GM21786 (cell line): ENCODE data around the gene AK8.

Source experiments
- ATAC-seq: cut with Tn5 transposase; IDR thresholded peaks from one replicate; pipeline ENCODE4 v1.9.1; 2021; ENCODE audit not compliant: unreplicated experiment

The AK8 gene

DNA sequence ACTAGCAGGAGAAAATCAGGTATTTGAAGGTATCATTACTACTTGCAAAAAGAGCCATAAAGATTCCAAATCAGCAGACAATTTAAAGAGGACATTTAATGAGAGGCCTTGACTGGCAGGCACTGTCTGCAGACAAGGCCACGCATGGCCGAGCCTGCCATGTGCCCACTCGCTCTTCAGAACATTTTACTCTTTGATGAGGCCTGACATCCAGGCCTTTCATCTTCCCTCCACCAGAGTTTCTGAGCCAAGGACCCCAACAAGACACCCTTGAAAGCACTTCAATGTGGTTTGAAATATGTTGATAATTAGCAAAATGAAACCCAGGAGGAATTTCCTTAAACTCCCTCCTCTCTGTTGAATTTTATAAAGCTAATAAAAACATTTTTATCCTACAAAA is 16.4 kb downstream of the AK8 start:
- no peak for ATAC-seq

DNA sequence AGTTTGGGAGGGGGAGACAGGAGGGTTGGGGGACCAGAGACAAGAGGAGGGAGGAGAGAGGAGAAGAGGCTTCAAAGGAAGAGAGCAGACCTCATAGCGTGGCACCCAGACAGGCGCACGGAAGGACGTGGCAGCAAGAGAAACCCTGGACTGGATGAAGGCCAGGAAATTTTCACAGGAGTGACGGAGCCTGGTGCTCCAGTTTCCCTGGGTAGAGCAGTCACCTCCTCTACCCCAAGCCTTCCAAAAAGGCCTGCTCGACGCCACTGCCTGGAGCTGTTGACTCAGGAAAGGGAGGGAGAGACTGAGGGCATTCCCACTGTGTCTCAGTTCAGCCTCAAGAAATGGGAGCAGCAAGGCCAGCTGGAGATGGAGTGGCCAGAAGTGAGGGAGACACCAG is 19.3 kb downstream of the AK8 start:
- no peak for ATAC-seq

- ATAC-seq = no peak
Observed at GRCh38 chr9:132857616-132858342, 20.3 kb downstream of the AK8 start.

DNA sequence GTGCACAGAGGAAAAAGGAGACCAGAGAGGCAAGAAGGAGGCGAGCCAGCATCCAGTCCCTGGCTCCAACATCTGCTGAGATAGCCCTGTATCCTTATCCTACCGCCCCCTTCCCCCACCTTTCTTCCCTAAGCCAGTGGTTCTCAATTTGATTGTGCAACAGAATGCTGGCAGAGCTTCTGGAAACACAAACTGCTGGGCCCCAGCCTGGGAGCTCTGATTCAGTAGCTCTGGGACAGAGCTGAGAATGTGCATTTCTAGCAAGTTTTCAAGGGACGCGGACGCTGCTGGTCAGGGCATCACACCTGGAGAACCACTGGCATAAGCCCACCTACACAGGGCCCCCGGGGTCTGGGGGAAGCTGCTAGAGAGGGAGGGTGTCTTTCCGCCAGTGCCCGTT is 21.1 kb downstream of the AK8 start:
- ATAC-seq = no peak

DNA sequence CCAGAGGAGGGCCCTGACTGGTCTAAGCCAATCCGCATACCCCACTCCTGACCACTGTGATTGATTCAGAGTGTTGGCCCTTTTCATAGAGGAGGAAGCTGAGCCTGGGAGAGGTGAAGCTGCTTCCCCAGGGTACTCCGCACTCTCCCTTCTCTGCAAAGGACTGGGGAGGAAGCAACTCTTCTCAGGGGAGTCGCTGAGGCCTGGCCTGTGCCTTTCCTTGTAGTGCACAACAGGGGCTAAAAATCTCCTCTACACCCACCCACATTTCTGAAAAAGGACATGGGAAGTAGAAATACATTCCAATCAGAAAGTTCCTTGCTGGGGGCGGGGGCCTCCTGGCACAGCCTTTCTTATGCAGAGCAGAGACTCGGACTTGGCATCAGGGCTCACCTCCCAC is 22.2 kb downstream of the AK8 start:
- ATAC-seq = no peak

DNA sequence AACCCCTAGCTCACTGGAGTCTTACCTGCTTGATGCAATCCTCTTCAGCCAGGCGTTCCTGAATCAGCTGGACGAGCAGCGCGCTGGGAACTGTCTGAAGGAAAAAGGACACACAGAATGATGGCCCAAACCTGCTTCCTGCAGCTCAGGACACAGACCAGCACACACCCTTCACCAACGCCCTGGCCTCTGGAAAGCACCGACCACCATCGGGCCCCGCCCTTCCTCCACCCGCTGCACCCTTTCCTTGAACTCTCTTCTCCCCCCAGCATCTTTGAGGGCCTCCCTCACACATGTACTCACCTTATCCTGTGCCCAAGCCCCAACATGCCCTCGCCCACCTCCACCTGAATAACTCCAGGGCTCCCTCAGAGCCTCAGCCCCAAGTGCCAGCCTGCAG is 23.3 kb downstream of the AK8 start:
- no peak for ATAC-seq

DNA sequence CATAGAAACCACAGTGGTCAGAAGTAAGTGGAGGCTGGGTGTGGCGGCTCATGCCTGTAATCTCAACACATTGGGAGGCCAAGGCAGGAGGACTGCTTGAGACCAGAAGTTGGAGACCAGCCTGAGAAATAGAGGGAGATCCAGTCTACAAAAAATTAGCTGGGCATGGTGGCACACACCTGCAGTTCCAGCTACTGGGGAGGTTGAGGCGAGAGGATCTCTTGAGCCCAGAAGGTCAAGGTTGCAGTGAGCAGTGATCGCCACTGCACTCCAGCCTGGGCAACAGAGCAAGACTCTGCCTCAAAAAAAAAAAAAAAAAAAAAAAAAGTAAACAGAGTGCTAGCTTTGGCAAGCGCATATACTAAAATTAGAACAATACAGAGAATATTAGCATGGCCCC is 24.6 kb downstream of the AK8 start:
- ATAC-seq = no peak

- no peak for ATAC-seq
Observed at GRCh38 chr9:132849185-132849706, 28.8 kb downstream of the AK8 start.

DNA sequence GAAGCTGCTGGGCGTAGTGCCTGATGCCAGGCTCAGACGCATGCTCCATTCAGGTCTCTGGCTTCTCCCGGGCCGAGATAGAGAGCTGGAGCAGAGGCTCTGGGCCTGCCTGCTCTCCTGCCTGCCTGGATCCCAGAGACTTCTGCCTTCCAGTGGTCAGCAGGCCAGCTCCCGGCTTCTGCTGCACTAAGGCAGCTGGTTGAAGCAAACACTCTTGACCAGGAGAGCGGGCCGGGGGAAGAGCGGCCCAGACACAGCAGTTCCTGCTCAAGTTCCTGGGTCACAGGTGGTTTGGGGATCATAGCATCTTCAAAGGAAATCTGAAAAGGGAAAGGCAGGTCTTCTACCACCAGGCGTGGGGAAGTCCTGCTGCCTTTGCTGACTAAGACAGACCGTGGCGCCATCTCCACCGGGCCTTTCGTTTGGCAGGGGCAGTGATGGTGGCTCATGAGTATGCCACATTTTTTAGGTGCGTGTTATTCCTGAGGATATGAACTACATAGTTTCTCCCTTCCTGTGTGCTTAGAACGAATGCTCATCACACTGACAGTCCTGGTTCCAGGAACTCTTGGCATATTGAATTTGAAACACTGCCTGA is 31.1 kb downstream of the AK8 start:
- ATAC-seq = no peak

GRCh38 chr9:132846109-132846917 is 31.8 kb downstream of the AK8 start:
- ATAC-seq = no peak

- no peak for ATAC-seq
Observed at GRCh38 chr9:132842124-132843044, 35.7 kb downstream of the AK8 start.

DNA sequence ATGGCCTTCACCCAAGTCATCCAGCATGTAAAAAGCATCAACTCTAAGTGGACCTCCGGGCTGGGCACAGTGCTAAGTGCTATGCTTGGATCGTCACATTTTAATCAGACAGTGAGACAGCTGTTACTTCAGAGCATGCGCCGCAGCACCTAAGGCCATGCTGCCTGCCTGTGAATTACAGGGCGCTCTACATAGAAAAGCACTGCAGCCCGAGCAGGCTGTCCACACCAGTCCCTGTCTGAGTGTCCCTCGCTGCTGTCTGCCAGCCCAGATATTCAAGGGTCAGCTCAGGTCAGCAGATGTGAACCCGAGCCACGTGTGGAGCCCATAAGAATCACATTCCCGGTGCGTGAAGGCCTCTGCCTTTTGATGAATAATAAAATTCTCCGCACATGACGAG is 37.1 kb downstream of the AK8 start:
- ATAC-seq = no peak

GRCh38 chr9:132838291-132838690 is 39.8 kb downstream of the AK8 start:
- ATAC-seq = no peak

- no peak for ATAC-seq
Observed at GRCh38 chr9:132837501-132838286, 40.4 kb downstream of the AK8 start.

GRCh38 chr9:132834343-132834742 is 43.7 kb downstream of the AK8 start:
- ATAC-seq = no peak

DNA sequence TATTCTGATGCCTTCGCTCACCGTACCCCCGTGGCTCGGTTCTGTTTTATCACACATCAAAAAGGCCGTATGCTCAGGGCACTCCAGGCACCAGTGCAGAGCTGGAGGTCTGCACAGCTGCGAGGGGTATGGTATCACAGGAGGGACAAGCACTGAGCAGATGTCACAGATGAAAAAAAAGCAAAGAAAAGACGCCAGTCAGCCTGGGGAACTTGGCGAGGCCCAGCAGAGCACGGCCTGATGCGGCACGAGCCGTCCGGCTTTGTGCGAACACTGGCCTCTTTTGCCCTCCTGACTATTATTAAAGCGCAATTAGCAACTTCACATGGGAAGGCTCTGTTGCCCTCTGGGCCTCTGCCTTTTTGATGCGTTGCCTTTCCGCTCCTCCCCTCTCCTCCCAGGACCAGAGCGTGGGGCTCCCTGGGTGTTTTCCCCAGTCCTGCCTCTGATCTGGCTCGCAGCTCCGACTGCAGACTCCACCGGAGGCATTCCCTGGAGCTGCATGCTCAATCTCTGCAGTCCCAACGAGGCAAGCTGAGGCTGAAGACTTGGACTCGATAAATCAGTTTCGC is 44.4 kb downstream of the AK8 start:
- no peak for ATAC-seq

- ATAC-seq = no peak
Observed at GRCh38 chr9:132832171-132832881, 45.8 kb downstream of the AK8 start.

DNA sequence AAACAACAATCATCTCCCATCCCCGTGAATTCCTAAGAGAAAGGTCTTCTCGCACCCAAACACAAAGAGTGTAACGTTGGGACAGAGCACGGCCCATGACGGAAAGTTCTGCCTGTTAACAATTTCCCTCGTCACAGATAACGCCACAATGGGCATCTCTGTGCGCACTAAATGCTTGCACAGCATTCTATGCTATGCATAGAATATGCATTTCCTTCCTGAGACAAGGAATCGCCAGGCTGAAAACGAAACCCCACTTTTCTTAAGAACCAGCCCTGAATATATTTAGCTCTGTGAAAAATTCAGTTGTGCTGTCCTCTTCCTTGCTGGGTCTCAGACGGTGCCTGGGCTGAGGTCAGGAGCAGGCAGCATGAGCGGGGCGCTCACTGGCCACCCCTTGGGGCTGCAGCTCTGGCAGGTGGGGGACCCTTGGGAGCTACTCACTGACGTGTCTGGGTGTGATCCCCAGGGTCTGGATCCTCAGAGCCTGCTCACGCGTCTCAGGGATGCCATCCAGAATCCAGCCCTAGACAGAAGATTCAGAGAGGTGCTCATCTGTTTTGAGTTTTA is 49.8 kb downstream of the AK8 start:
- ATAC-seq = no peak

DNA sequence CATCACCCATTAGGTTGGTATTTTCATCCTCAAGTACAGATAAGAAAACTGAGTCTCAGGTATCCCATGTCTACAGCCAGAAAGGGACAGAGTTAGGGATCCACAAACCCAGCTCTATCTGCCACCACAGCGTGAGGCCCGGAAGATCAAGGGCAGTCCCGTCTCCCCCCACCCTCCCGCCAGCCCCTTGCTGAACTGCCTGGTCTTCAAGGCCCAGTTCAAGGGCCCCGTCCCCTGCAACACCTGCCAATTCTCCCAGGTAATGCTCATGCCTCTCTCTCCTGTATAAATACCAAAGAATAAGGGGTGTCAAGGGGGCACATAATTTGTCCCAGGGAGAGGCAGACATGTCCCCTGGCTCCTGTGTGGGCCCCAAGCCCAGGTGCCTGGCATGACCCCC is 50.7 kb downstream of the AK8 start:
- no peak for ATAC-seq
